SIG-M5 (cell line): ENCODE results near the gene CMC1.

Experiments
- DNase-seq: peaks from one replicate; lab custom pipeline; 2025; lab: John Stamatoyannopoulos, UW

CMC1 gene

DNA sequence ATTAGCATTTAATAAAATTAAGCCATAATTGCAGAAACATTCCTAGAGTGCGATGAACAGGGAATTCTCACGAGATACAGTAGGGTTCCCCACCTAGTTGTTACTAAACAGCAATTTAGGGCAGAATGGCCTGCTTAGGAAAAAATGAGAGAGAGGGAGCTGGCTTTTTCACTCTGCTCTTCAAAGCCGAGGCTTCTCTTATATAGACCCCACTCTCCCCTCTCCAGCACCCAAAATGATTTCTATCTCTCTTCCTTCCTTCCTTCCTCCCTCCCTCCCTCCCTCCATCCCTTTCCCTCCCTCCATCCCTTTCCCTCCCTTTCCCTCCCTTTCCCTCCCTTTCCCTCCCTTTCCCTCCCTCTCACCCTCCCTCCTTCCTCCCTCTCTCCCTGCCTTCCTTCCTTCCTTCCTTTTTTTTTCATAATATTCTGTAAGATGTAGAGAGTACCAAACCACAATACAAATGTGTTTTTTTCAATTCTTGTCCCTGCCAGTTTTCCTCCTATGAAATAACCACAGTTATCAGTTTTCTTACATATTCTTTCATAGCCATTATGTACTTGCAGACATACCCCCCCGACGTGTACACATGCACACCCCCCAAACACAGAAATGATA, 59.0 kb downstream of the CMC1 start:
- no peak for DNase-seq

DNA sequence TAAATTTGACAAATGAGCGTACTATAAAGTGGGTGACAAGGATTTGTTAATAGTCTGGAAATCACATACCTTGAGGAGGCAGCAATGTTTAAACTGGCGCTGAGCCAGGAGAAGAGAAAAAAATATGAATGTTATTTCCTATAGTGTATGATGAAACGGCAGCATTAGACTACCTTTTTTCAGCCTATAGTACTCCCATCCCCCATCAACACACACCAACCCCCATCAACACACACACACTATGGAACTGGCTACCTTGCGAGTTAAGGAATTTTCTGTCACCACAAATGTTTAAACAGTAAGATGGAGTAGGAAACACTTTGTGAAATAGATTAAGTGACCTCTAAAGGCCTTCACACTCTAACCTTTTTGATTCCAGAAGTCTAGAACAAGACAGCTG, 60.3 kb downstream of the CMC1 start:
- no peak for DNase-seq

DNA sequence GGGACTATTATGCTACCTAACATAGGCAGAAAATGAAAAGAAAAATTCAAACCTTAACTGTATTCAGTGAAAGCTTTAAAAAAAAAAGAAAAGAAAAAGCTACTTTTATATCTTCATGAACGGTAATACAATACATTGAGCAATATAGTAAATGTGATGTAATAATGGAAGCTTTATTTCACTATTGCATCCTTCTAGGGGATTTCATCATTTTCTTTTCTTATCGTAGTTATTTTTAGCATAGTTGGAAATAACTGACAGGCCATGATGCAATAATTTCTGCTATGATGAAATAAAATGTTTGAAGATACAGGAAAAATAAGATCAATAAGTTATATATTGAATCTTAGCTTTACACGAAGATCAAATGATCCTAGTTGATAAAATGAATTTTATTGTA, 66.8 kb downstream of the CMC1 start:
- DNase-seq = peak; percentile 25

DNA sequence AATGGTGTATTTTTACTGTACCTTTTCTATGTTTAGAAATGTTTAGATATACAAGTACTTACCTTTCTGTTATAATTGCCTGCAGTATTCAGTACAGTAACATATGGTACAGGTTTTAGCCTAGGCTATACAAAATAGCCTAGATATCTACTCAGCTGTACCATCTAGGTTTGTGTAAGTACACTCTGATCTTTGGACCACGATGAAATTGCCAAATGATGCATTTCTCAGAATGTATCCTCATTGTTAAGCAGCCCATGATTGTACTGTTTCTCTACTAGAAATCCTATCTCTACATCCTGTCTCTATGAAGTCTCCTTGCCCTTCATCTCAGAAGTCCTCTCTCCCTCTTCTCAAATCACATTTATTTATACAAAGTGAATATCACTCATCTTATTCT, 74.3 kb downstream of the CMC1 start:
- DNase-seq = no peak

DNA sequence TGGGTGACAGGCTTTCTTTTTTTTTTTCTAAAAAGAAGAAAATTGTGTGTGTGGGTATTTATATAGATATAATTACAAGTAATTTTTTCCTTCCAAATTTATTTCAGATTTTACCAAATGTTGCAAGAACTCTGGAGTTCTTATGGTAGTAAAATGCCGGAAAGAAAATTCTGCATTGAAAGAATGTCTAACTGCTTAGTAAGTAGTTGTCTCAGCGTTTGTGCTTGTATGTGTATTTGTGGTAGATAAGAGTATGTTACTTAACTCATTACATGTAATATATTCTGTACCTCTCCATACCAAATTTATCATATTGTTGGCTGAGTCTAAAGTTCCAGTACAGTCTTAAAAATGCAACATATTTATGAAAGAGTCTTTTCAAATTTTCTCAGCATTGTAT, 74.8 kb downstream of the CMC1 start:
- DNase-seq = no peak

DNA sequence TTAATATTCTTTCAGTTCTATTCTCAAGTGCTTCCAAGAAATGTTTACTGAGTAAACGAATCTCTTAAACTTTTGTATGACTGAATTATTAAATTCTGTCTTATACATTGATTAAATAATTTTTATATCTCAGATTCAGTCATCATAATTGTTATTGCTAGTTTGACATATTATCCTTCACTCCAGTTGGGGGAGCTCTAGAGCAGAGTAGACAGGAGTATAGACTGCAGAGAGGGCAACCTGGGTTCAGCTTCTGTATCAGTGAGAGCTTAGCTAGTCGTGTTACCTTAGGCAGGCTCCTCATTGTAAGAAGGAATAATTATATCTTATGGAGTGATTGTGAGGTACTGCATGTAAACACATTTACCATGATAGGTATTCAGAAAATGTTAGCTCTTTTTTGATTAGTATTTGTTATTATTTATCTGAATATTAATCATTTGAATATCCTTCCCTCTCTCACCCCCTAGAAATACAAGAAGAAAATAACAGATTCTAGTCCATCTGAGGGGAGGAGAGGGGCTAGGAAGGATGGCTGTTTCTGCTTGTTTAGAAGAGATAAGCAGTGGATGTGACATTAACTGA, 76.1 kb downstream of the CMC1 start:
- no peak for DNase-seq

DNA sequence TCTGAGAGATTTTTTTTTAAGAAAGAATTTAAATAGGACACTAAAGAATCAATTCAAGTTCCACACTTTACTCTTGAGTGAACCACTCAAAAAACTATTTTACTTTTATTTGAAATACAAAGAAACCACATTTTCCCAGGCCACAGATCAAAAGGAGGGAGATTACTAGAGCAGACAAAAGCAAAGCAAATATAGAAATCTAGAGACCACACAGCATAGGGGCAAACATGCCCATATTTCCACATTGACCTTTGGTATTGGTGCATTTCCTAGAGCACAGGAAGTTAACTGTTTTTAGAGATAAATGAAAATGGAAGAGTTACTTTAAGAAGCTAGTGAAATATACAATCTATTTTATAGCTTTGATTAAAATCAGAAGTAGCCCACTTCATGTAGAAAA, 79.6 kb downstream of the CMC1 start:
- DNase-seq = no peak

DNA sequence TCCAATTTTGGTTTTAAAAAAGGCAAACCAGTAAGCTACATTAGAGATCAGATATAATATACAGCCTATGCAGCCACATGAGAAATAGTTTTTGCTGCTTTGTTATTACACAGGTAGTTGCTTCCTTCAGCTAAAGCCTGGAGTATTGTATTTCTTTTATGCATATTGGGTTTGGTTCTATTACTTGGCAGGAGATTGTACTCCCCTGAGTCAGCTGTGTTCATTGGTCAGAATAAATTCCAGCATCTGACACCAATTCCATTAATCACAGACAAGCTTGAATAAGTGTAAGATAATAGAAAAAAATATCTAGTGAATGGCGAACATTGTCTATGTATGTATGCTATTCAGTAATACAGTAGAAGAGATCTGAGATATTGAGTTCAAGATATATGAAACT, 81.0 kb downstream of the CMC1 start:
- no peak for DNase-seq

DNA sequence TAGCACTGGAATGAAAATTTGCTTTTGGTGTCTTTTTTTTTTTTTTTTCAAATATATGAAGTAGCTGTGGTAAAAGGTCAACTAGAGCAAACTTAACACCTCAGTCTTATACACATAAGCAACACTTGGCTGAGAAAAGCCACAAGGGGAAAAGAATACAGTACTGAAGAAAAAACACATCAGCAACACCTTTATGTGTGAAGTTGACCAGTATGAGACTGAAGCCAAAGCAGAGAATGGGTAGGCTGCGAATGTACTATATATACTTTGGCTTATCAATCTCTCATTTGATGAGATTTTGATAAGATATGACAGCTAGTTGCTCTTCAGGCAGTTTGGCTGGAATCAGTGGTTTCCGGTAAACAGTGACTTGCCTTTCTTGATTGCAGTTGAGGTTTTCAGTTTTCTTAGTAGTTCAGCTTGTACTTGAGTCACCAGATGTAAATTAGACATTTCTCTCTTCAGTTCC, 85.1 kb downstream of the CMC1 start:
- DNase-seq = no peak

DNA sequence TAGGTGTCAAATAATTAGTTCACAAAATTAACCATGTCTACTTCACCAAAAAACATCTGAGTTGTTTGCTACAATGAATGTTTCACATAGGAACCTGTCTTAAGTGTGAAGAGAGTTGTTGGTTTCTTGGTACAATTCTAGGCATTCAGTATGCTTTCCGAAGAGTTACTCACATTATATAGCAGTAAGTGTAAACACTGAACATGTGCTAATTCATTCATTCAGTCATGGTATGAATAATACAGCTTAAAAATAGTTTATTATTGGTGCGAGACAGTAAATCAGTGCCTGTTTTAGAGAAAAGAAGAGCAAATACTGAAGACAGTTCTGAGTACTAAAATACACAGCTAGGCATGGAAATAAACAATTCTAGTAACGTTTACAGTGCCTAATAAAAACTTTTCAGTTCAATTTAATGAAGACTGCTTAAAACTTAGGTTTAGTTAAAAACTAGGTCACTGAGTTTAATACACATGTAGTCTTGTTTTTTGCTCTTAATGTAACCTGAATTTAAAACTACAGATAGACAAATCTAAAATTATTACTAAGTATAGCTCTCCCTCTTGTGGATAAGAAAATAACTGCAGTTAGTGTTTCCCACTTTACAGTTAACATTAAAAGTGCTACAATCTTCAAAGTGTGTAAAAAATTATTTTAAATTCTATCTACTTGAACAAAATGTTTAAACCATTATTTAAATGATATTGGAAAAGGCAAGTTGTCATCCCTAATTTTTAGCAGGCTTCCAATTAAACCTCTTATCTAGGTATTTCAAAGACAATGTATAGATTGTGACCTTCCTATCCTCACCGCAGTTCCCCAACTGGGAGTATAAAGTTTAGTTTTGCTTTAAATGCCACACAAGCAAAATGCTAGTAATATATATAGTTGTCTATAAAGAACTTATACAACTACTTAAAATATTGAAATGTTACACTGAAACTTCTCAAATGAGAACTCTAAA, 87.1 kb downstream of the CMC1 start:
- DNase-seq = no peak

DNA sequence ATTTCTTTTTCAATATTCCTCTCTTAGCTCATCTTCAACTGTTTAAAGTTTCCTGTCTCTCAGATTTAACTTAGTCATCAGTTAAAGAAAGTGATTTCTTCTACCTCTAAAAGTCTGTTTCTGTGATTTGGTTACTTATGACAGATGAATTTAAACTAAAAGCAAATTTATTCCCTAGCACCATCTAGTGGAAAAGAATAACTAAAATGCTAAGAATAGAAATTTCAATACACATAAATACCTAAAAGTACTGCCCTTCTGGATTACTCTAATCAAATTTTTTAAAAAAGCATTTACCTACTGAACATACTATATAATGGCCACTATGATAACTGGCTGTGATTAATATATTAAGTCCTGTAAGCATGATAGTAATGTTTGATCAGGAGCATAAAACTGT, 93.1 kb downstream of the CMC1 start:
- DNase-seq = no peak

DNA sequence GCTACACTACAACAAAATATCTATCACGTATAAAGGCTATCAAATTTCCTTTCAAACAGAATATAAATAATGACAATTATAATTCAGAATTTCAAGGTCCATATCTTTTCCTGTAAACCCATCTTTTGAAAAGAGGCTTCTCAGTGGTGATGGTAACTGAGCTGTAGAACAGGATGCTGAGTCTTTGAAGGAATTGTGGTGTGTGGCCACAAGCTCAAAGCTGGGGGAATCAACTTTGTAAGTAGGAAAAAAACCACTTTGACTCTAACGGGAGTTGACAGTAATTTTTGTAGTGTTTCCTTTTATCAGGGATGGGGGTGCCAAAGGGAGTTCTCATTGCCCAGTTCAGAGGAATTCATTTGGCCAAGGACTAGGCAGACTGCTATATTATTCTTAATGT, 93.8 kb downstream of the CMC1 start:
- no peak for DNase-seq

DNA sequence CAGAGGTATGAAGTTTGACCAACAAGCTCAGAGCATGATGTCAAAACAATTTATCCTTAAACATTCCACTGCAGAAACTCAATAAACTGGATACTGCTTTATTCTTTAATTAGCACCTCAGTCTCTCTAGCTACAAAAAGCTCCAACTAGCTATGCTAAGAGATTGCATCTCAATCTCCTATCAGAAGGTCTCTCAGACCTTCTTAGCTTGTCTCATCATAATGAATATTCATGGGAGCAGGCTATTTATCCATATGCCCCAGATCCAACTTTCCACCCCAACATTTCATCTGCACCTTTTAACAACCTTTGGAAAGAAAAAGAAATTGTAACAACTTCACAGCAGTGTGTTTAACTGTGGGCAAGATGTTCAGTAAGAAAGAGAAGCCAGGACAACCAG, 95.8 kb downstream of the CMC1 start:
- DNase-seq = no peak

DNA sequence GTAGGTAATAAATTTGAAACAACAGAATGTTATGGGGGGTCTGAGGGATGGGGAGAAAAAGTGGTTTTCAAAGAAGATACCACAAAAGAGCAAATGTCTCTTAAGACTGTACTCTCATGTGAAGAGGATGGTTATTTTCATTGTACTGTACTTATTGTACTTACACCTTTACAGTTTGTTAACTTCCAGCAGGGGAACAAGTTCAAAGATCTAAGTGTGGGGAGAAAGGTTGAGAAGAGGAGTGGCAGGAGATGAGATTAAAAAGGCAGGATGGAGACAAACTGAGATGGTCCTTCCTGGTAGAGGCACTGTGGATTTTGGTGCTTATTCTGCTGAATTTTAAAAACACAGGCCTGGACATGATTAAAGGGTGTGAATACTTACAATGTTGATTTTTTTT, 101.7 kb downstream of the CMC1 start:
- DNase-seq = no peak

DNA sequence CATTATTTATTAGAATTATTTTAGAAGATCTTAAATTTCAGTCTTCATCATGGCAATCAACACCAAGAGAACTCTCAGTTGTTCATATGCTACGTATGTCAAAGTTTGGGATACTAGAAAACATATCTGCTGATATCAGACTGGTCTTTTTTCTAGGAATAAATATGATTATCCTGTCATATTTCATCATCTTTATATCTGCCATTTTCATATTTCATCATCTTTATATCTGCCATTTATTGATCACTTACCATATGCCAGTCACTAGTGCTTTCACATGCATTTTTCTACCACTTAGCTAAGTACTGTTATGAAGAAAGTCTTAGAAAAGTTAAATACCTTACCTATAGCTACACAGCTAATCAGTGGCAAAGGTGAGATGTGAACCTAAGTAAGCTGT, 104.3 kb downstream of the CMC1 start:
- DNase-seq = no peak

DNA sequence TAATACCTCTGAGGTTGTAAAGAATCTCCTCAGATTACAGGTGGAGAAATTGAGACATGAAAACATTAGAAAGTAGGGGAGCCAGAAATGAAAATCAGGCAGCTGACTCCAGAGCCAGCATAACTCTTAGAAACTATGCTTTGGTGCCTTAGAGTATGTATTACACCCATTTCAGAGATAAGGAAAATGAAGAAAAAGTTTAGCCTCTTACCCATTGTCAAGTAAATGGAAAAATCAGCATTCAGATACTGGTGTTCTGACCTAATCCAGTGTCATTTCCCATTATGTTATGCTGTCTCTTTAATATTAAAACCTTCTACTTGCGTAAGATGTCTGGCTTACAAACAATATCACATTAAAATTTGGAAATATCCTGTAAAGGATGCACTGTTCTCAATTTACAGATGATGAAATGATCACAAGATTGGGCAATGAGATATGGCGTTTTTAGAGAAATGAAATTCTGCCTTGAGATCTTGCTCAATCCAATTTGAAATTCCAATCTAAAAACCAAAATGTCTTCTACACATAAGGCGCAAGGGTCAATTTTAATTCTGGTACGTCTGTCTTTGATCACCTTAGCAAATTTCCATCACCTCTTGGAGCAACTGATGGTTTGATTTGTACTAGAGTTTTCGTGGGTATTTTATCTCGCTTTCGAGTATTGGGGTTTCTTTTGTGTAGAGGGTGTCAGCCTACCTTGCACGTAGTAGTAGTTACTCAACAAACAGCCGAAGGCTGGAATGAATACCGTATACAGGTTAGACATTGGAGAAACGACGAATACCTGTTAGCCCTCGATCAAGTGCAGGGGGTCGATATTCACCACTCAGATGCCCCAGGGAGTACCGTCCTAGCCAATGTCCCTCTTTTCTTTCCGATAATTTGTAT, 106.2 kb downstream of the CMC1 start:
- peak; percentile 69 for DNase-seq

DNA sequence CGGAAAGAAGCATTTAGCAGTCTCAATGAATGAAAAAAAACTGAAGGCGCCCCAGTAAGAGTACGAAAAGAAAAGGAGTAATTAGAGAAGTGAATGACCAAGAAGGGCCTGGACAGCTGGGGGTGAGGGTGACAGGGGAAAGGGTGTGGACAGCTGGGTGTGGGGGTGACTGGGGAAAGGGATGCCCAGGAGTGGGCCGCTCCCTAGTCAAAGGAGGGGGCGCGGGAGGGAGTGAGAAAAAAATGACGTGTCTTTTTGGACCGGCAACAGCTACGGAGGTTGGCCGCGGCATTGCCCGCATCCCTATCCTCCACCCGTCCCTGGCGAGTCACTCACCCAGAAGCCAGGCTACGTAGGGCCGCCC, 106.8 kb downstream of the CMC1 start:
- DNase-seq = no peak

DNA sequence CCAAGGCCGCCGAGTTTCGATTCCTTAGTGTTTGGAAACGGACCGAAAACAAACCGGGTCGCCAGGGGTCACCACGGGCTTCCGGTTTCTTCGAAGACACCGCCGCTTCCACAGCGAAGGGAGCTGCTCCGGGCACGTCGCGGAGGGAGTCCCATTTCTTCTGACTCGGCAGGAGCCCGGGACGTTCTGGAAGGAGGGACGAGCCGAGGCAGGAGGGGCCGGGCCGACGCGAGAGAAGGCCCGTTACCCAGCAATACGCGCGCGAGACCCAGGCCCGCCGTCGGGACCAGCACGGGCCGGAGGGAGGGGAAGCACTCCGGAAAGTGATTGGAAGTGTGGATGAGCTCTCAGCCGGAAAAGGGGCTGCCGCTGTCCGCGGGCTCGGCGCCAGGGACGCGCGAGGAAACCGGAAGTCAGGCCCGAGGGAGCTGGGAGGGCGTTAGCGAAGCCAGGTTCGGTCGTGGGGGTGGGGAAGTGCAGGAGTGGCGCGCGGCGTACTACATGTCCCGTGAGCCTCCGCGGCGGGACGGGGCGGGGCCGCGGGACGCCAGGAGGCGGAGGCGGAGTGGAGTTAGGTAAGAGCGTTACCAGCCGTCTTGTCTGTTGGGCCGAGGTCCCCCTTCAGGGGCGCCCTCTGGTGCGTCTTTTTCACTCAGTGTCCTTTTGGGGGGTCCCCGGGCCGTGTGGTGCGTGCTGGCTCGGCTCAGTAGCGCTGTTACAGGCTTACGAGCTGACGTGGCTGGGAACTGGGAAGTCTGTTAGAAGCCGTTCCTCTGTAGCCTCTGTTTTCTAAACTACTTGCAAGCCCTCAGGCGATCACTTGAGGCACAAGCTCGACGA, 107.4 kb downstream of the CMC1 start, which contains the start of the genes AZI2 and ZCWPW2:
AZI2 (minus strand) TSS at position 196 of the 840 bp plus-strand sequence. CDS start 8,207 bp downstream, outside the sequence.
ZCWPW2 (plus strand) TSS at position 93 of the 840 bp plus-strand sequence. CDS start 64,348 bp downstream, outside the sequence.
- DNase-seq = peak; percentile 97

DNA sequence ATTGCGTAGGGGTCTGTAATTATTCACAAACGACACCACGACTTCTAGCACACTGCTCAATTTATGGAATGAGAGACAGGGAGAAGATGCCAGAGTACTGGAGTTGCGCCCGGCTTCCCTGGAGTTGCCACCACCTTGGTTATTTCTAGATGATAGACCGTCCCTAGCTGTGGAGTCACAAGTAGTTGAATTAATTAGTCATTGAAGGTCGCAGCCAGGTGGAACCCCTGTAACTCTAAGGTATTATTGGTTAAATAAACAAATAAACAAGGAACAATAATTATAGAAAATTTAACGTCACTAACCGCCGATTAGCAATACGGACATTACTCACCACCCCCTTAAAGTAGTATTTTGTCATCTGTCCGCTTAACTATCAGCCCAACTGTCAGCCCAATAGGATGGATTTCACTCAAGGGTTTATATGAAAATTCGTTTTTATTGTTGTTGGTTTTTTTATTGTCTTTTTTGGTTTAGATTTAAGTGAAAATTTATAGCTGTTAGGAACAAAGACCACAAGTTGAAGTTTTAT, 108.1 kb downstream of the CMC1 start:
- no peak for DNase-seq
